ENCODE measurements around the gene KIF15.

Gene KIF15

DNA sequence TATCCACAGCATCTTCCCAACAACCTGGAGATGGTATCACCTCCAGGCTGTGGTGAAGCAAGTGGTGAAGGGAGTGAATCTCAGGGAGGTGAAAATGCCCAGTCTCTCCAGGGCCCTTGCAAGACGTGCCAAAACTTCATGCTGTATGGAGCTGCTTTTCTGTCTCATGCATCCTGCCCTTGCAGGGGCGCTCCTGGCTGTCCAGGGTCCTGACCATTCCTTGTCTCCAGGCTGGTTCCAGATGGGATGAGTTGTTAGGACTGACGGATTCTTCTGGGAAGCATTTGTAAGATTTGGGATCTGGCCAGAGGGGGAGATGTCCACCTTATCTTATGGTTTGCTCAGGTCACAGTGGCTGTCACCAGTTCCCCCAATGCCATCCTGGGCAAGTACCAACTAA, 128.7 kb downstream of the KIF15 start:
- Histone ChIP-seq H3K4me2 (no peak overlapping the region), H3K4me3 (IDR thresholded peaks at IDR 0.05; ENCODE audit: insufficient read depth, low read depth, low read length) (no peak overlapping the region), H3K36me3 (ENCODE audit: insufficient read depth) (no peaks in the 10 kb centered on the region), H3K4me1 (ENCODE audit: low read depth, poor library complexity, severe bottlenecking) (no peaks in the 10 kb centered on the region), H2AFZ (ENCODE audit: low read depth) (no peak overlapping the region), H3K27ac (no peak overlapping the region), H3K9ac (no peak overlapping the region), H4K20me1 (ENCODE audit: insufficient read depth) (no peaks in the 10 kb centered on the region), H3K27me3 (ENCODE audit: insufficient read depth, low read depth) (no peaks in the 10 kb centered on the region), H3K79me2 (ENCODE audit: insufficient read depth, low read depth) (no peaks in the 10 kb centered on the region)
- TF ChIP-seq, protein P1, sequence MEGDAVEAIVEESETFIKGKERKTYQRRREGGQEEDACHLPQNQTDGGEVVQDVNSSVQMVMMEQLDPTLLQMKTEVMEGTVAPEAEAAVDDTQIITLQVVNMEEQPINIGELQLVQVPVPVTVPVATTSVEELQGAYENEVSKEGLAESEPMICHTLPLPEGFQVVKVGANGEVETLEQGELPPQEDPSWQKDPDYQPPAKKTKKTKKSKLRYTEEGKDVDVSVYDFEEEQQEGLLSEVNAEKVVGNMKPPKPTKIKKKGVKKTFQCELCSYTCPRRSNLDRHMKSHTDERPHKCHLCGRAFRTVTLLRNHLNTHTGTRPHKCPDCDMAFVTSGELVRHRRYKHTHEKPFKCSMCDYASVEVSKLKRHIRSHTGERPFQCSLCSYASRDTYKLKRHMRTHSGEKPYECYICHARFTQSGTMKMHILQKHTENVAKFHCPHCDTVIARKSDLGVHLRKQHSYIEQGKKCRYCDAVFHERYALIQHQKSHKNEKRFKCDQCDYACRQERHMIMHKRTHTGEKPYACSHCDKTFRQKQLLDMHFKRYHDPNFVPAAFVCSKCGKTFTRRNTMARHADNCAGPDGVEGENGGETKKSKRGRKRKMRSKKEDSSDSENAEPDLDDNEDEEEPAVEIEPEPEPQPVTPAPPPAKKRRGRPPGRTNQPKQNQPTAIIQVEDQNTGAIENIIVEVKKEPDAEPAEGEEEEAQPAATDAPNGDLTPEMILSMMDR (conservative IDR thresholded peaks at IDR 0.05; ENCODE audit: low read depth, low read length), result no peak

DNA sequence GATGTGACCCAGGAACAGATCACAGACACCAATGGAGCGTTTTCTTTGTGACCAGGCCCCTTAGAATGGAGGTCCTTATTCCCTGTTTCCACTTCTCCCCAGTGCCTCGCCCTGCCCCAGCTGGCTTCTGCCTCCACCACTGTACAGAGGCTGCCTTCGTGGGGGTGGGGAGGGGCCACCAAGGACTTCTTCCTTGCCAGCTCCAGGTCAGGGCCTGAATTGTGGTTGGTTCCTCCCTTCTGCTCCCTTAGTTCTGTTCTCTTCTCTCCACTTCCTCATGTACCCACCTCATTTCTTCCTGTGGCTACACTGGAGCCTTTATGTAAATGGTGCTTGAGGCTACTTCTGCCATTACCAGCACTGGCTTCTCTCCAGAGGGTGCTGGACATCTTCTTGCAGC, 129.3 kb downstream of the KIF15 start:
- no peaks in the 10 kb centered on the region for H4K20me1 ChIP-seq (ENCODE audit: insufficient read depth)
- no peak overlapping the region for H2AFZ ChIP-seq (ENCODE audit: low read depth)
- no peaks in the 10 kb centered on the region for H3K4me1 ChIP-seq (ENCODE audit: low read depth, poor library complexity, severe bottlenecking)
- no peak overlapping the region for H3K9ac ChIP-seq
- no peaks in the 10 kb centered on the region for H3K79me2 ChIP-seq (ENCODE audit: insufficient read depth, low read depth)
- no peaks in the 10 kb centered on the region for H3K27me3 ChIP-seq (ENCODE audit: insufficient read depth, low read depth)
- H3K4me2 ChIP-seq, result no peak overlapping the region
- H3K36me3 ChIP-seq (ENCODE audit: insufficient read depth), result no peaks in the 10 kb centered on the region
- H3K4me3 ChIP-seq (IDR thresholded peaks at IDR 0.05; ENCODE audit: insufficient read depth, low read depth, low read length), result no peak overlapping the region
- no peak overlapping the region for H3K27ac ChIP-seq
- TF ChIP-seq, protein P1 (conservative IDR thresholded peaks at IDR 0.05; ENCODE audit: low read depth, low read length), result no peak

DNA sequence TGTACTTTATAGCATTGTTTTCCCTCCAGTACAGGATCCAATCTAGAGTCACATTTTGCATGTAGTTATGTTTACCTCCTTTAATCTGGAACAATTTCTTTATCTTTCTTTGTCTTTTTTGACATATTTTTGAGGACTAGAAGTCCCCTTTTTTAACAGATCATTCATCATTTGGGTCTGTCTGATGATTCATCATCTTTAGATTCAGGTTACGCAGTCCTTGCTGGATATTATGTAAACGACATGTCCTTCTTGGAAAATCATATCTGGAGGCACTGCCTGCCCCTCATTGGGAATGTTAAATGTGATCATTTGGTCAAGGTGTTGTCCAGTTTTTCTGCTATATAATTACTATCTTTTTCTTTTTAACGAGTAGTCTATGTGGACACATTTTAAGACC, 131.1 kb downstream of the KIF15 start:
- no peak overlapping the region for H3K9ac ChIP-seq
- H3K79me2 ChIP-seq (ENCODE audit: insufficient read depth, low read depth), result no peaks in the 10 kb centered on the region
- TF ChIP-seq, protein P1 (conservative IDR thresholded peaks at IDR 0.05; ENCODE audit: low read depth, low read length), result no peak
- no peaks in the 10 kb centered on the region for H3K36me3 ChIP-seq (ENCODE audit: insufficient read depth)
- no peaks in the 10 kb centered on the region for H3K4me1 ChIP-seq (ENCODE audit: low read depth, poor library complexity, severe bottlenecking)
- no peak overlapping the region for H3K4me2 ChIP-seq
- H3K27ac ChIP-seq, result no peak overlapping the region
- no peak overlapping the region for H3K4me3 ChIP-seq (IDR thresholded peaks at IDR 0.05; ENCODE audit: insufficient read depth, low read depth, low read length)
- H4K20me1 ChIP-seq (ENCODE audit: insufficient read depth), result no peaks in the 10 kb centered on the region
- no peak overlapping the region for H2AFZ ChIP-seq (ENCODE audit: low read depth)
- H3K27me3 ChIP-seq (ENCODE audit: insufficient read depth, low read depth), result no peaks in the 10 kb centered on the region

DNA sequence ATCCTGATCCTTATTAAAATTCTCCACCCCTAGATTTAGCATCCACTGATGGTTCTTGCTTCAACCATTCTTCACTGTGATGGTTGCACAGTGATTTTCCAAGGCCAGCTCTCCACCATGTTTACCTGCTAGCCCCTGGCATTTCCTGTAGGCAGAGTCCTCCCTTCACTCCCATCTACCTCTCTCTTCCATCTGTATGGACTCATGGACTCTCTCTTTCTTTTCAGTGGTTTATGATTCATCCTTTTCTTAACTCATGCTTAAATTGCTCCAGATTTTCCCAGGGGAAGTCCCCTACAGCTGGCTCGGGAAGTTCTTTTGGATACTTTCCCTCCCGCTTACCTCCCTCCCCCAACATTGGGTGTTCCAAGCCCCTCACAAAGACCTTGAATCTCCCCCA, 131.5 kb downstream of the KIF15 start:
- Histone ChIP-seq H3K27me3 (ENCODE audit: insufficient read depth, low read depth) (no peaks in the 10 kb centered on the region), H2AFZ (ENCODE audit: low read depth) (no peak overlapping the region), H3K79me2 (ENCODE audit: insufficient read depth, low read depth) (no peaks in the 10 kb centered on the region), H3K9ac (no peak overlapping the region), H3K4me2 (no peak overlapping the region), H3K36me3 (ENCODE audit: insufficient read depth) (no peaks in the 10 kb centered on the region), H3K4me3 (IDR thresholded peaks at IDR 0.05; ENCODE audit: insufficient read depth, low read depth, low read length) (no peak overlapping the region), H3K27ac (no peak overlapping the region), H4K20me1 (ENCODE audit: insufficient read depth) (no peaks in the 10 kb centered on the region), H3K4me1 (ENCODE audit: low read depth, poor library complexity, severe bottlenecking) (no peaks in the 10 kb centered on the region)
- TF ChIP-seq, protein P1 (conservative IDR thresholded peaks at IDR 0.05; ENCODE audit: low read depth, low read length), result no peak

DNA sequence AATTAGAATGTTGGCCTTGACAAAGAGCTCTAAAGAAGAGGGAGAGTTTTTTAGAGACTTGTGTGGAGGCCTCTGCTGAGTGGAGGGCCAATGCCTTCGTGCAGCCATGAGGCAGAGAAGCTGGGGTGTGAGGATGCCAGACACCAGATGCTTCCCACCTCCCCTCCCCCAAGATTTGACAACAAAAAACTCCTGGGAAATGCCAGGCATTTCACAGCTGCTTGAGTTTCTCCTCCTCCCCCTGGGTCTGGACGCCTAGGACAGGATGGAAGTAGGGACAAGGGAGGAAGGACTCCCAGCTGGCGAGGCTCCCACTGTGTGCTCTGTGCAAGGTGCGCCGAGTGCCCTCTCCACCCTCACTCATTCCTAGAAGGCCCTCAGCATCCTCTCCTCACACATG, 132.9 kb downstream of the KIF15 start:
- TF ChIP-seq, protein P1 (conservative IDR thresholded peaks at IDR 0.05; ENCODE audit: low read depth, low read length), result no peak
- Histone ChIP-seq H3K27me3 (ENCODE audit: insufficient read depth, low read depth) (no peaks in the 10 kb centered on the region), H3K79me2 (ENCODE audit: insufficient read depth, low read depth) (no peaks in the 10 kb centered on the region), H3K4me3 (IDR thresholded peaks at IDR 0.05; ENCODE audit: insufficient read depth, low read depth, low read length) (no peak overlapping the region), H3K9ac (no peak overlapping the region), H2AFZ (ENCODE audit: low read depth) (no peak overlapping the region), H4K20me1 (ENCODE audit: insufficient read depth) (no peaks in the 10 kb centered on the region), H3K4me2 (no peak overlapping the region), H3K27ac (no peak overlapping the region), H3K4me1 (ENCODE audit: low read depth, poor library complexity, severe bottlenecking) (no peaks in the 10 kb centered on the region), H3K36me3 (ENCODE audit: insufficient read depth) (no peaks in the 10 kb centered on the region)
